GM18498 (cell line): ENCODE data around the gene UNC119.
"Not testable (repeated sequence)": the region's sequence is repeated elsewhere in the genome, so short reads cannot be mapped to it uniquely, and the experiment has no call there.

Experiments
- ATAC-seq: cut with Tn5 transposase; IDR thresholded peaks from one replicate; pipeline ENCODE4 v1.9.1; 2021; ENCODE audit warnings: mild to moderate bottlenecking, moderate library complexity; ENCODE audit not compliant: unreplicated experiment

The UNC119 gene

DNA sequence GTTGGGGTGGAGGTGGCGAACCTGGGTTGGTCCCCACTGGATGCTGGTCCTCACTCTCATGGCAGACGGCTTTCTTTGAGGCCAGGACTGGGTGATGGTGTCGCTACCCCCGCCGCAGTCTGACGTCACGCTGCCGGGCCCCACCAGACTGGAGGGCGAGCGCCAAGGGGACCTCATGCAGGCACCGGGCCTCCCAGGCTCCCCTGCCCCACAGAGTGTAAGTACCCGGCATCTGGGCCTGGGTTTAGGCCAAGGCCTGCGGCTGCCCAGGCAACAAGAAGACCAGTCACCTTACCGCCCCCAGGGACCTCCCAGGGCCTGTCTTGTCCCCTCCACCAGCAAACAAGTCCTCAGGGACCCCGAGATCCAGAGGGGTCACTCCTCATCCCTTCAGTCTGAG is 28.5 kb downstream of the UNC119 start:
- ATAC-seq: no peak

DNA sequence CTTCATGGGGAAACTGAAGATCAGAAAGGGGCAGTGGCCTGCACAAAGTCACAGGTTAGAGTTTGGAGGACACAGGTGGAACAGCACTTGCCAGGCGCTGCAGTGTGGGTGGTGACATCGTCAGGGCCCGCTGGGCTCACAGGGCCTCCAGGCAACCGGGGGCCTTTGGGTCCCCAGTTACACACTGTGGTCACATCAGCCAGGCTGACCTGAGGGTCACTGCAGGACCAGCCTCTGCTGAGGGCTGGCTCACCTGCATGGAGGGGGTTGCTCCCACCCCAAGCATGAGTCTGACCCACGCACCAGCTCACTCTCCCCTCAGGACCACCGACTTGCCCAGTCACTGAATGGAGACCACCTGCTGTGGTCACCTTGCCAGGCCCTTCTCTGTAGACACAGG is 29.2 kb downstream of the UNC119 start:
- no peak for ATAC-seq

DNA sequence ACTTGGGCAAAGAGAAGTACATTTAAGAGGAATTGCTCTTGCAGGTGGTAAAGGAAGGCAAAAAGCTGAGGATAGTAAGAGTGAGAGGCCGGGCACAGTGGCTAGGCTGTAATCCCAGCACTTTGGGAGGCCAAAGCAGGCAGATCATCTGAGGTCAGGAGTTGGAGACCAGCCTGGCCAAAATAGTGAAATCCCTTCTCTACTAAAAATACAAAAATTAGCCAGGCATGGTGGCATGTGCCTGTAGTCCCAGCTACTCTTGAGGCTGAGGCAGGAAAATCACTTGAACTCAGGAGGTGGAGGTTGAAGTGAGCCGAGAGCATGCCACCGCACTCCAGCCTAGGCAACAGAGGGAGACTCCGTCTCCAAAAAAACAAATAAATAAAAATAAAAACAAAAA is 30.1 kb downstream of the UNC119 start:
- not testable (repeated sequence) for ATAC-seq

DNA sequence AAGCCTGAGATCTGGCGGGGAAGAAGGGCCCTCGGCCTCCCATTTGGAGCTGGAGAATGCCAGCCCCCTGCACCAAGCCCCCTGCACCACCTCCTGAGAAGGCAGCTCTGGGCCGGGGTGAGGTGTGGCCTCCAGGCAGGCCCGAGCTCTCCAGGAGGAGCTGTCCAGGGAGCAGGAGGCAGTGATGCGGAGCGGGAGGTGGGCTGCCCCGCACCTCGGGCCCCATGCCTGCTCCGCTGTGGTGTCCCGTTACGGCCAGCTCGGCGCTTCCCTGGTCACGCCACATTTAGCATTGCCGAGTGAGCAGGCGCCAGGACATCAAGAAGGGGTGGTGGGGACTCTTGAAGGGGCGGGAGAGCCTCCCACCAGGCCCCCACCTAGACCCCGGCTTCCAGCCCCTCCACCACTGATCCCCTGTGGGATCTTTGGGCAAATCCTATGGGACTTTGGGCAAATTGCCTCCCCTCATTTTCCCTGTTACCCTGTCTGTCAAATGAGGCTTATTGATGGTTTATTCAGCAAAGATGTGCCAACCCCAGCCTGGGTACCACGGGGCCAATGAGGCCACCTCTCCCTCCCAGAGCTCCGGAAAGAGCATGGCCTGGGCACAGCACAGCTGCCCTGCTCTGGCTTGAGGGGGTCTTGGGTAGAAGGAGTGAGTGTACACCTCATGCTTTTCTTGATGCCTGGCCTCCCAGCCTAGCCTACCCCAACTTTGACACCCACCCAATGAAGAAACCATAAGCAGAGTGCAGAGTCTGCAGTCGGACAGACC is 30.9 kb downstream of the UNC119 start:
- ATAC-seq: no peak

DNA sequence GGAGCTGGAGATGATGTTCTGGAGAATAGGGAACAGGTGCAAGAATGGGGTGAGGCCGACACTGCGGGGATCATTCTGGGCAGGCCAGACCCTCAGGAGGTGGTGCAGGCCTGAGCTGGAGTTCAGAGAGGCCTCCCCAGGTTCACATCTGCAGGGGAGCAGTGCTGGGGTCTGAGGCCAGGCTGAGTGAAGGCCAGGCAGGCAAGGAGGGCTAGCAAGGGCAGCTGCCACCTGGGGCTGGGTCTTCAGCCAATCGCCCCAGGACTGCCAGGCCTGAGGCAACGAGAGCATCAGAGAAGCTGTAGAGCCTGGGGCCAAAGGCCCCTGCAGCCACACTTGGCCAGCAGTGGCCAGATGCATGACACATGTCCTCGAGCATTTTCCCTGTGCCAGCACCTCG is 31.7 kb downstream of the UNC119 start:
- ATAC-seq: no peak

DNA sequence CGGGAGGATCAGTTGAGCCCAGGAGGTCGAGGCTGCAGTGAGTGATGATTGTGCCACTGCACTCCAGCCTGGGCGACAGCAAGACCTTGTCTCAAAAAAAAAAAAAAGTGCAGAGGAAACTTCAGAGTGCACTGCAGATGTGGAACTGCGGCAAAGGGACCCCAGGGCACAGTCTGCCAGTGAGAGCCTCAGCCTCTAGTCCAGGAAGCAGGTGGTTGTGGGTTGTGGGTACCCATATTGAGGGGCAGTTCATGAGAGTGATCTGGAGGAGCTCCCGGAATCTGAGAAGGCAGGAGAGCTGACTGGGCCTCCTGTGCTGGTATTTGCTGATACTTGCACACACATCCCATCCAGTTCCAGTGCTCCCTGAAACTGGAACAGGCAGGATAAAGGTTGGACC is 33.2 kb downstream of the UNC119 start:
- ATAC-seq: no peak

DNA sequence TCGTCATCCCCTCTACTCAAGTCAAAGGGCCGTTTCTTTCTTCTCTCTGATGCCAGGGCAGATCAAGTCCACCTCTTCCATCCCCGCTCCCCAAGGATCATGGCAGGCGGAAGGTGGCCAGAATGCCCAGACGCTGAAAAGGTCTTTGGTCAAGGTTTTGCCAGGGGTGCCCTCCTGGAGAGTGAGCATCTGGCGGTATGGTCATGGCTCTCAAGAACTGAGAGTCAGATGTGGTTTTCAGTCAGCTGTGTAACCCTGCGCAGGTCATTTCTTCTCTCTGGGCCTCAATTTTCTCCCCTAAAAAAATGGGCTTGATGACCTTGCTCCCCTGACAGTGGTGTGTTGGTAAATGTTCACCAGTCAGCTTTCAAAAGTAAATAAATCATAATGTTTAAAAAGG is 33.8 kb downstream of the UNC119 start:
- ATAC-seq: no peak

DNA sequence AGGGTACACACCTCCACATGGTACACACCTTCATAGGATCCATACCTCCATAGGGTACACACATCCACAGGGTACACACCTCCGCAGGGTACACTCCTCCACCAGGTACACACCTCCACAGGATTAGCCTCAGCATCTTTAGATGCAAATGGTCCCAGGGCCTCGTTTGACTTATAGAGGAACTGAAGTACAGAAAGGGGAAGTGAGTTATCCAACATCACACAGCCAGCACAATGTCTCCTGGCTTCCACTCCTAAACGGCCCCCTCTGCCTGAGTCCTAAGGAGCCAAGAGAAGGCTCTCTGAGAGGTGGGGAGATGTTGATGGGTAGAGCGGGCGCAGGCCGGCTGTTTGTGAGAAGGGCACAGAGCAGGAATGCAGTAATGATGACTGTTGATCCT is 34.3 kb downstream of the UNC119 start:
- ATAC-seq: no peak

DNA sequence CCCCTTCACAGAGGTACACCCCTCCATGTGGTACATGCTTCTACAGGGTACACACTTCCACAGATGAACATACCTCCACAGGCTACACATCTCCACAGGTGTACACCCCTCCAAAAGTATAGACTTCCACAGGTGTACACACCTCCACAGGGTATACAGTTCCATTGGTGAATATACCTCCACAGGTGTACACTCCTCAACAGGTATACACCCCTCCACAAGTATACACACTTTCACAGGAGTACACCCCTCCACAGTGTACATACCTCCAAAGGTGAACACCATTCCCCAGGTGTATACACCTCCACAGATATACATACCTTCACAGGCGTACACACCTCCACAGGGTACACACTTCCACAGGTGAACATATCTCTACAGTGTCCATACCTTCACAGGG is 36.9 kb downstream of the UNC119 start:
- no peak for ATAC-seq

DNA sequence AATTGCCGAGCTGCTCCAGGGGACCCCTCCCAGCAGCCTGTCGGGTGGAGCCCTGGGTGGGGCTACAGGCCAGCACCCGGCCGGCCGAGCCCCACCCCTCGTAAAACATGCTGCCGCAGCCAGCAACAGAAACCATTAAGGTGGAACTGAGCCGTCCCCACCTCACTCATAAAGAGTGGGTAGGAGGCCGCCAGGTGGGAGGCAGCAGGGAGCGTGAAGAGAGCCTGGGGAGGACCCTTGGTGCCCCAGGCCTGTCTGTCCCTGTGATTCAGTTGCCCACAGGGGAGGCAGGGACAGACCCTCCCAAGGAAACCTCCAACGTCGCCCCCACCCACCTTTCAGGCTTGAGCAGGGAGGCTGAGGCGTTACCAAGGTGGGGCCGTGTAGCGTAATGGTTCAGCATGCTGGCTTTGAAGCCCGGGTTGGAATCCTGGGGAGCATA is 37.8 kb downstream of the UNC119 start:
- no peak for ATAC-seq

DNA sequence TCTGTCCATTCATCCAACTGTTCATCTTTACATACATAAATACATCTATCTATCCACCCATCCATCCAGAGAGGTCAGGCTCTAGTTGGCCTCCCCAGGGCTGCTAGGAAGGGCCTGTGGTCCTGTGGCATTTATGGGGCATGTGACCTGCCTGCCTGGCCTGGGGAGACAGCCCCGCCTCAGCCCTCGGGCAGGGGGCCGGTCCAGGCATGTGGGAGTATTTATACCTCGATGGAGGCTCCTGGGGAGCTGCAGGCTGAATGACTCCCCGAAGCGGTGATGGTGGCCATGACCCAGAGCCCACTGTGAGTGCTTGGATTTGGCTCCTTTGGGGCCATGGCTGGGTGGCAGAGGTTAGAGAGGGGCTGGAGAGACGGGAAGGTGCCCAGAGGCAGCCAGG is 38.9 kb downstream of the UNC119 start:
- no peak for ATAC-seq

DNA sequence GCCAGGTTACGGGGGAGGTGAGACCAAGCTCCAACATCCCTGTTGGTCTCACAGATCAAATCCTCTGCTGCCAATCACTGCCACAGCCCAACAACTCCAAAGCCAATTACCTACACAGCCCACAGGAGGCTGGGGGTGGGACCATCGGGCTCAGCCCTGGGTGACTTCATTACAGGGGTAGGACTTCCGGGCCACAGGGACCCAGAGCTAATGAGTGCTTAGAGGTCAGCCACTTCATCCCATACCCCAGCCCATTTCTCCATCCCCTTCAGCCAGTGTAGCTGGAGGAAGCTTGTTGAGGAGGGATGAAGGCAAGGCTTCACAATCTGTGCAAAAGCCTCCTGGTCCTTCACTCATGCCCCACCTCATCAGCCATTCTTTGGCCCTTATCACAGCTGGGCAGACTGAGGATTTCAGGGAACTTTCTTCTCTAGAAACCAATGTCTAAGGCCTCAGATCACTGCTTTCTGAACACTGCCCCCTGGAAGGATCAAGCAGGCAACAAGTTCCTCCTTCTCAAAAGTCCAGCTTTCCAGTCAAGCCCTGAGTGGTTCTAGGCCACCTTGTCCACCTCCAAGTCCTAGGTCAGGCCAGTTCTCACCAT is 40.5 kb downstream of the UNC119 start:
- no peak for ATAC-seq

DNA sequence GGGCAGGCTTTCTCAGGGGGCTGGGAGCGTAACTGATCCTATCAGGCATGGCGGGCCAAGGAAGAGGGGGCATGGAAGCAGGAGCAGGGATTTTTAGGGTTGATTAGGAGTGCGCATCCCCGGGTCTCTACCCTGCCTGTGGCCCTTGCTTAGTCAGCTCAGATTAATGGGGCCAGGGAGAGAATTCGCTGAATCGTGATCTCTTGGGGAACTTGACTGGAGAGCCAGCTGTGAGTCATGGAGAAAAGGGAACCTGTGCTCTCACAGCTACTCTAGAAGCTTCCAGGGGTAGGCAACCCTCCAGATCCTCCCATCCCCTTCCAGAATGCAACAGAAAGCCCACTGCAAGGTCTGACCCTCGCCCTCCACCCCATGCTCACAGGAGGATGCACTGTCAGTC is 42.6 kb downstream of the UNC119 start:
- no peak for ATAC-seq

DNA sequence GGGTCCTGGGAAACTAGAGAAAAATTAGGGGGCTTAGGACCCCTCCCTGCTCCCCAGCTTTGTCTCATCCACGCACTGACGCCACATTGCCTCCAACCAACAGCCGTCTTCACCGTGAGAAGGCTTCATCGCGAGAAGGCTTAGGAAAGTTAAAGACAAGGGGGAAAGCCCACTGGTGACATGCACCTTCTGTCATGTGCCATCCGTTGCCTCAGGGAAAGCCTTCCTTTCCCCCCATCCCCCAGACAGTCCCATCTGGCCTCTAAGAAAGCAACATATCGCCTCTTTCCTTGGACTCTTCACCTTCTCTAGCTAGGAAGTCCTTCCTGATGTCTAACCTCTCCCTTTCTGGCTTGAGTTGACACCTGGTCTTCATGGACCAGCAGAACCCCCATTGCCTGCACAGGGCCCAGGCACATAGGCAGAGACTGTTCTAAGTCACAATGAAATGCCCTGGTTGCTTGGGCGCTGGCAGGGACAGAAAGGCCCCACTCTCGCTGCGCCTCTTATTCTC is 44.2 kb downstream of the UNC119 start:
- ATAC-seq: no peak

DNA sequence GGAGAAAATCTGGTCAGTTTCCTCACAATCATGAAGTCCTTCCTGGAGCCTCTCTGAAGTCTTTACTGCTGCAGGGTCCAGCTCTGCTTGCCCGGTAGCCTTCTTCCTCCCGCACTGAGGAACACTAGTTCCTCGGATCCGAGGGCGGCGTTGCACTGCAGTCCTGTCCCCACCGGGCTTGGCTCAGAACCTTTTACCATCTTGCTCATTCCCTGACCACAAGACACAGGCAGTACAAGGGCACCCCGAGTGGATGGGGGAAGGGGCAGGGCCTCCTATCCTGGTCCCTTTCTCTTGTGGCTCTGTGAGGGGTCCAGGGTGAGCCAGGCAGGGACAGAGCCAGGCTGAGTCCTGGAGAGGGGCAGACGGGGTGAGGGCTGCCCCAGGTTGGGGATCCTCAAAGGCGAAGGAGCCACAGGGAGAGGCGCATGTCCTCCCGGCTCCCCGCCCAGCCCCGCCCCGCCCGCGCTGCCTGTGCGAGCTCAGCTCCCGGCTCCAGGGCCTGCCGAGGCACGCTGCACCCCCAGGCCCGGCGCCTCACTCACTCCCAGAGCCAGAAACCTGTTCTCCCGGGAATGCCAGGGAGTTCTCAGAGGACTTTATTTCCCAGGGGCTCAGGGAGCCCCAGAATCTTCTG is 44.7 kb downstream of the UNC119 start:
- no peak for ATAC-seq

DNA sequence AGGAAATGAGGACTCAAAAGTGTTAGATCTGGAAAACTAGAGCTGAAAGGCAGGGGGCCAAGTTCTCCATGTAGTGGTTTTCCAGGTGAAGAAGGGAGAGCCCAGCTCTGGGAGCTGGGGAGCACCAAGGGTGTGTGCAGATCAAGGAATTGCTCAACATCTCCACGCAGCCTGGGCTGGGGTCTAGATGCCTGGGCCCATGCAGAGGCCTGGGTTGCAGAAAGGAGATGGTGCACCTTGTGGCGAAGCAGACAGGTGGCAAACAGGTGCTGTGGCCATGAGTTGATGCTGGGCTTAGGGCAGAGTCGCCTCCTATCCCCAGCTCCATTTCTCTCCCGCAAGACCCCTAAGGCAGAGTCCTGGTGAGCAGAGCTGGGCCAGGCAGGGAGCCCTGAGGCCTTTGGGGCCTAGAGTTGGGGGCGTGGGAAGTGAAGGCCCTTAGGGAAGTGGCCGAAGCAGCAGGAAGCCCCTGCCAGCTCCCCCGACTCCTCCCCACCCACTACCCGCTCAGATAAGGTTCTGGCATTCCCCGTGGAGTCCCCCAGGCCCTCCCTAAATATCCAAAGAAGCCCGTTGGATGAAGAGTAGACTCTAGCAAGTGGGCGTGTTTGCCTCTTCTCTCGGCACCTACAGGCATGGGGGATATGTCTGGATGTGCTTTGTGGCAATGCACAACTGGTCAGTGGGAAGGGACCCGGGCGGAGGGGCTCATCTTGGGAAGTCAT is 45.5 kb downstream of the UNC119 start:
- no peak for ATAC-seq

DNA sequence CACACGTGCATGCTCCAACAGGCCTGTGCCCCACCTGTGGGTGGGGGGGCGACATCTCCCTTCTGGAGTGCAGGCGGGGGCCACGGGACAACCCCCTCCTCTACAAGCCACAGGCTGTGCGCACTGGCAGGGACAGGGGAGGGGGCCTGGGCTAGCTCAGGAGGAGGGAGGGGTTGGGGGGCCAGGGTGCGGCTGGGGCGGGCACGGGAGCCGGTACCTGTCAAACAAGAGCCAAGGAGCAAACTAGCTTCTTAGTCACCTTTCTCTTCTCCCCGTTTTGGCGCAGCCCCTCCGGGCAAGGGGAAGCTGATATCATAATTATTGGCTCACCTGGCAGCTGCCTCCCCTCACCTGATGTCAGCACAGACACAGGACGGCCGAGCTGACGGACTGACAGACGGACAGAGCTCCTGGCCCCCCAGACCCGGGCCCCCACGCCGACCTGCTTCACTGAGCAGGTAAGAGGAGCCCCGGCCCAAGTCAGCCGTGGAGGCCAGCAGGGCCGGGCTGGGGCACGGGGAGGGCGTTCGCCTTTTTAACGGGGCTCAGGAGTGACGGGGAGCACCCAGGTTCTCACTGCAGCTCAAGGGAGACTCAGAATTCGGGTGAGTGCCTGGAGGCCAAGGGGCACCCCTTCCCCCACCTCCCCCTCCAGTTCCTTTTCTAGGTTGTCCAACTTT is 46.3 kb downstream of the UNC119 start, which contains the start of gene FOXN1:
FOXN1 (plus strand) TSS at position 363 of the 680 bp plus-strand sequence. CDS start 17,622 bp downstream, outside the sequence.
- ATAC-seq: no peak

DNA sequence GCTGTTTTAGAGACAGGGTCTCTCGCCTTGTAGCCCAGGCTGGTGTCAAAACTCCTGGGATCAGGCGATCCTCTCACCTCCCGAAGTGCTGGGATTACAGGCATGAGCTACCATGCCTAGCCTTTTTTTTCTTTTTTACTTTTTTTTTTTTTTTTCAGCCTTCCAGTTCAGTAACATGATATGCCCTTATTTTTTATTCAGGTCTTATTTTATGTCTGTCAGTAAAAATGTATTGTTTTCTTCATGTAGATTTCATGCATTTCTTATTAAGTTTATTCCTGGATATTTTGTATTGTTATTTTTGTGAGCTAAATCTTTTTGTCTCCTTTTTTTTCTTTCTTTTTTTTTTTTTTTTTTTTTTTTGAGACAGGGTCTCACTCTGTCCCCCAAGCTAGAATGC is 49.0 kb downstream of the UNC119 start:
- ATAC-seq: no peak

DNA sequence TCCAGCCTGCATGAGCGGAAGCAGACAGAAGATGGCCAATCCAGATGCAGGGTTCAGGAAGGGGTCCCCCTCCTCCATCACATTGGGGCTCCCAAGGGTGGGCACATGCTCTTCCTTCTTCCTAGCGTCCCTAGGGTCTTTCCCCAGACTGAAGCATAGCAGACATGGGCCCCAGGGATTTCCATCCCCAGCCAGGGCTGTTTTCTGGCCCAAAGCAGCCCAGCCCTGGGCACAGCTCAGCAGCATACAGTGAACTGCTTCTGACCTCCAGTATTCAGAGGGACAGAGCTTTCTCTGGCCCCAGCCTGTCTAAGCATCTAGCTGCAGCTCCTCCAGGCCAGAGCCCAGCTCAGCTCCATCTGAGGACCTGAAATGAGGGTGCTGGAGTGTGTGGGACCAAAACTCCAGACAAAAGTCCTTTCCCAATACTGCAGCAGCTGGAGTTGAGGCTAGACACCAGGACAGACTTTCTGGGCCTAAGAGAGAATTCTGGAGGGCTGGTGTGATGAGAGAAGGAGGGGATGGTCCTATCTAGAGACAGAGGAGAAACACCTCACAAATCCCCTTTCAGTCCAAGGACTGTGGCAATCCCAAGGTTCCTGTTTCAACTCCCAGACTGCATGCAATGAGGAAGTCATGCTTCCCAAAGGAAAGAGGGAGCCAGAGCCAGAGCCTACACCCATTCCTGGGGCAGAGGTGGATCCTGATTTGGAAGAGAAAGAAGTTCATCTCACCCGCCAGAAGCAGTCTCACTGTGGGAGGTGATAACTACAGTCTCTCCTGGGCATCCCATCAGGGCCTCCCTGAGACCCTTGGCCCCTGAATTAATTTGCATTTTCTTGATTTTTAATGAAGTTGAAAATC is 50.8 kb downstream of the UNC119 start:
- no peak for ATAC-seq
